Adrenal gland (tissue), 12 donors: ENCODE data around the gene ADCY2. TPM values are rescaled to one million over a fixed set of nuclear protein-coding genes. Genes with fewer than 3 reads are reported as not detected.

ENCODE experiments used
- DNase-seq, 7 donors: peaks; one replicate each; pipeline ENCODE4 v3.0.0-alpha.2; 2019 to 2020
- H3K27ac ChIP-seq, 5 donors: fragments of 200-600 bp; sonication (generic) in 4 of 5; 1 replicate in 3 of 5; 2 replicates in 2 of 5; pipeline versions ENCODE4 v1.5.1 to v1.8.0; 2016 to 2020; ENCODE audit warnings: mild to moderate bottlenecking in 1 of 5
- H3K27me3 ChIP-seq: fragments of 200-600 bp; 2 replicates; pipeline ENCODE4 v1.8.0; 2021
- H3K36me3 ChIP-seq, 2 donors: fragments of 200-600 bp; replicated peaks in 1 of 2; 1 replicate in 1 of 2; 2 replicates in 1 of 2; pipeline versions ENCODE4 v1.5.1 to v1.8.0; 2018 to 2022
- H3K4me1 ChIP-seq, 2 donors: fragments of 200-600 bp; replicated peaks in 1 of 2; 1 replicate in 1 of 2; 2 replicates in 1 of 2; pipeline versions ENCODE4 v1.5.1 to v1.8.0; 2018 to 2021
- H3K4me3 ChIP-seq, 4 donors: fragments of 200-600 bp; sonication (generic) in 3 of 4; one replicate each; pipeline ENCODE4 v1.5.1; 2016 to 2018
- H3K9me3 ChIP-seq, 3 donors: fragments of 200-600 bp; sonication (generic) in 1 of 3; replicated peaks in 1 of 3; 1 replicate in 2 of 3; 2 replicates in 1 of 3; pipeline versions ENCODE4 v1.5.1 to v1.8.0; 2016 to 2021
- POLR2A ChIP-seq, 2 donors: fragments of 450-650 bp; IDR thresholded peaks; one replicate each; pipeline ENCODE4 v1.6.1; 2017; ENCODE audit warnings: antibody characterized with exemption in 2 of 2, mild to moderate bottlenecking in 2 of 2, moderate library complexity in 1 of 2
- WGBS, 4 donors: extraction: QIAGEN DNeasy Blood & Tissue Kit in 2 of 4; methylation state at CpG; one replicate each; pipeline versions ENCODE4 v1.1.5 to v1.1.7; 2013 to 2017; 5-methylcytosine and 5-hydroxymethylcytosine counted together
- intact Hi-C, 2 donors: fragments of 100-400 bp; cut with DNase I; formaldehyde crosslinking; loops; one replicate each; pipeline versions ENCODE4 v1.14.1 to v1.15.0; 2022 to 2023
- polyA plus RNA-seq, 3 donors: library from polyadenylated mRNA; stranded (reverse); fragments of 200-250 nt in 2 of 3; fragments of 350-450 nt in 1 of 3; fragmentation: Illumina TruSeq in 1 of 3; extraction: RNeasy Lipid Tissue Mini Kit (QIAGEN cat#74804) in 1 of 3; gene quantifications; one replicate each; pipeline ENCODE4 v1.2.3, GENCODE V29; 2013 to 2014
- total RNA-seq, 9 donors: library from RNA; depleted of rRNA in 4 of 9; stranded (reverse); fragments of >200 nt in 4 of 9; fragments of 120-200 nt in 1 of 9; fragmentation: NEBNext Ultra II Directional in 1 of 9; extraction: Animal tissue kit (Norgen Biotek cat#: 25700) in 1 of 9; gene quantifications; one replicate each; pipeline versions ENCODE4 v1.1.0 to v1.2.4, GENCODE V29; 2013 to 2023
- TF ChIP-seq, protein P1 (sequence below), 6 experiments: fragments of 450-650 bp in 4 of 6; fragments of 200-600 bp in 2 of 6; sonication (generic) in 1 of 6; IDR thresholded peaks; 1 replicate in 5 of 6; 2 replicates in 1 of 6; pipeline versions ENCODE4 v1.5.1 to v1.8.0; 2016 to 2021; ENCODE audit warnings: antibody characterized with exemption in 6 of 6, mild to moderate bottlenecking in 2 of 6, moderate library complexity in 1 of 6
- donor health status: healthy with polysubstance abuse.
- donor health status: Bipolar disorder and iron deficiency.
- donor health status: DM: yes; HTN: yes; CAD: no.
- donor health status: DM: no; HTN: no; CAD: no.
- donor health status: DM: no; HTN: no; CAD: no.
- donor health status: DM: yes; HTN: yes; CAD: no.

Gene ADCY2
- total and polyA plus RNA-seq, 12 donors = 0.85 to 6.6 (median 2.3) TPM

- H3K27me3 ChIP-seq = no peaks in the 10 kb centered on the region
- peak; percentile 60 to 91 (median 78) for DNase-seq
- TF ChIP-seq, protein P1, sequence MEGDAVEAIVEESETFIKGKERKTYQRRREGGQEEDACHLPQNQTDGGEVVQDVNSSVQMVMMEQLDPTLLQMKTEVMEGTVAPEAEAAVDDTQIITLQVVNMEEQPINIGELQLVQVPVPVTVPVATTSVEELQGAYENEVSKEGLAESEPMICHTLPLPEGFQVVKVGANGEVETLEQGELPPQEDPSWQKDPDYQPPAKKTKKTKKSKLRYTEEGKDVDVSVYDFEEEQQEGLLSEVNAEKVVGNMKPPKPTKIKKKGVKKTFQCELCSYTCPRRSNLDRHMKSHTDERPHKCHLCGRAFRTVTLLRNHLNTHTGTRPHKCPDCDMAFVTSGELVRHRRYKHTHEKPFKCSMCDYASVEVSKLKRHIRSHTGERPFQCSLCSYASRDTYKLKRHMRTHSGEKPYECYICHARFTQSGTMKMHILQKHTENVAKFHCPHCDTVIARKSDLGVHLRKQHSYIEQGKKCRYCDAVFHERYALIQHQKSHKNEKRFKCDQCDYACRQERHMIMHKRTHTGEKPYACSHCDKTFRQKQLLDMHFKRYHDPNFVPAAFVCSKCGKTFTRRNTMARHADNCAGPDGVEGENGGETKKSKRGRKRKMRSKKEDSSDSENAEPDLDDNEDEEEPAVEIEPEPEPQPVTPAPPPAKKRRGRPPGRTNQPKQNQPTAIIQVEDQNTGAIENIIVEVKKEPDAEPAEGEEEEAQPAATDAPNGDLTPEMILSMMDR (IDR thresholded peaks at IDR 0.05) = peak; percentile 72 to 93 (median 76)
- TF ChIP-seq POLR2A (IDR thresholded peaks at IDR 0.05) = no peak
- H3K9me3 ChIP-seq = no peaks in the 10 kb centered on the region
- H3K27ac ChIP-seq = no peak overlapping the region
- H3K4me1 ChIP-seq = no peaks in the 10 kb centered on the region
- no peaks in the 10 kb centered on the region for H3K36me3 ChIP-seq
- no peak overlapping the region for H3K4me3 ChIP-seq
- intact Hi-C loops = loop anchor here in 1 of 2 donors (5.0 kb wide), 1 partner anchor 979 kb away; no protein-coding TSS in a partner anchor
- 12 to 26% (median 20%) methylated on average over 9 to 11 of the region's 11 CpGs for WGBS, 4 donors
Observed at GRCh38 chr5:7745882-7746610, 350.1 kb downstream of the ADCY2 start.

- Histone ChIP-seq H3K9me3 (no peaks in the 10 kb centered on the region), H3K4me3 (no peak overlapping the region), H3K27ac (no peak overlapping the region), H3K27me3 (no peaks in the 10 kb centered on the region), H3K36me3 (no peaks in the 10 kb centered on the region), H3K4me1 (no peaks in the 10 kb centered on the region)
- no peak for TF ChIP-seq POLR2A (IDR thresholded peaks at IDR 0.05)
- TF ChIP-seq, protein P1 (IDR thresholded peaks at IDR 0.05) = no peak
- WGBS, 4 donors = 74 to 94% (median 88%) methylated on average over 6 of the region's 6 CpGs
- intact Hi-C loops = loop anchor here in 1 of 2 donors (5.0 kb wide), 1 partner anchor 980 kb away; no protein-coding TSS in a partner anchor
- DNase-seq = no peak
Observed at GRCh38 chr5:7747728-7748127, 351.8 kb downstream of the ADCY2 start.

DNA sequence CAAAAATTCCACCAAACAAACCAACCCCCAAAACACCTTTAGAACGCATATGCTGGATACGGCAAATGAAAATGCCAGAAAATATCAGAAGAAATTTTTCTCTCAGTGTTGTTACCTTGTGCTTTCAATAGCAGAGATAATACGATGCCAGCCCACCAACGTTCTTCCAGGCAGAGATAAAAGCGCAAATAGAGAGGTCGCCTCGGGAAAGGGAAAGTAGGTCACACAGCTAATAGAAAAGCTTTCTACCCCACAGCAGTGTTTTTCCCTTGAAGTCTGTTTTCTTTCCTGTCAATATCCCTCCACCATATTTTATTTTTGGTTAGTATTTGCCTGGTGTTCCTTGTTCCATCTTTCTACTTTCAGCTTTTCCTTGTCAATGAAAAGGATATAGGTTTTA, 353.7 kb downstream of the ADCY2 start:
- DNase-seq = no peak
- Histone ChIP-seq H3K36me3 (no peaks in the 10 kb centered on the region), H3K27me3 (no peaks in the 10 kb centered on the region), H3K27ac (no peak overlapping the region), H3K9me3 (no peaks in the 10 kb centered on the region), H3K4me3 (no peak overlapping the region), H3K4me1 (no peaks in the 10 kb centered on the region)
- intact Hi-C loops = loop anchor here in 1 of 2 donors (5.0 kb wide), 1 partner anchor 982 kb away; no protein-coding TSS in a partner anchor
- TF ChIP-seq, protein P1 (IDR thresholded peaks at IDR 0.05) = no peak
- TF ChIP-seq POLR2A (IDR thresholded peaks at IDR 0.05) = no peak
- WGBS, 4 donors = 40 to 55% (median 48%) methylated on average over 7 of the region's 7 CpGs

DNA sequence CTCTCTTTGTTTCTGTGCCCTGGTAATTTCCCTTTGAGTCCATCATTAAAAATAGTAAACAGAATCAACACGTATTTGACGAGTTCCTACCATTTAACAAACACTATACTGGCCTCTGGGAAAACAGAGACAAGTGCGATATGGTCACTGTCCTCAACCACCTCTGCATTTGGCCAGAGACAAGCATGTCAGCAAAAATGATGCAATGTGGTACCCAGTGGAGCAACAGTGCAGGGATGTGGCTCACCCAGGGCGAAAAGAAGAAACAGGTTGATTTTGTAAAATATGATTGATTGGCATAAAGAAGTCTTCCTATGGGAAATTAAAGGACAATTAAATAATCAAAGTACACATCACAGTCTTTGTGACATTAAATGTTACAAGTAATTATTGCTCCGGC, 355.9 kb downstream of the ADCY2 start:
- TF ChIP-seq POLR2A (IDR thresholded peaks at IDR 0.05) = no peak
- Histone ChIP-seq H3K27me3 (no peaks in the 10 kb centered on the region), H3K36me3 (no peaks in the 10 kb centered on the region), H3K4me3 (no peak overlapping the region), H3K27ac (no peak overlapping the region), H3K9me3 (no peaks in the 10 kb centered on the region), H3K4me1 (no peaks in the 10 kb centered on the region)
- intact Hi-C loops = no loop called here
- 70 to 87% (median 83%) methylated on average over 5 of the region's 5 CpGs for WGBS, 4 donors
- no peak for DNase-seq

DNA sequence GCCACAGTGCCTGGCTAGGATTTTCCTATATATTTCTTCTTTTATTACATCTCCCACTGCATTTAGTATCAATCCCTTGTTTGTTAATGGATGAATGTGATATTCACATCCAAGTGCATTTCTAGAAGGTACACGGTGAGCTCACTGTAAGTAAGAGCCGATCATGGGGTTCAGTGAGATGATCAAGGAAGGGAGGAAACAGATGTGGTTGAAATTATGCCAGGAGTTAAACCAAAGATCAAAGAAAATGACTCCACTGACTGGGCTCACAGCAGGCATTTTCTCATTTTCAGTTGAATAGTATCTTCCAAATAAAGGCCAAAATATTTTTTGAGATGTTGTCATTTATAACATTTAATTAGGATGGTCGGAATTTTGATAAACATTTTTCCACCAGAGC, 357.2 kb downstream of the ADCY2 start:
- no peak overlapping the region for H3K4me3 ChIP-seq
- TF ChIP-seq, protein P1 (IDR thresholded peaks at IDR 0.05) = no peak
- TF ChIP-seq POLR2A (IDR thresholded peaks at IDR 0.05) = no peak
- H3K4me1 ChIP-seq = no peaks in the 10 kb centered on the region
- 45 to 61% (median 52%) methylated on average over 3 of the region's 3 CpGs for WGBS, 4 donors
- intact Hi-C loops = no loop called here
- H3K27me3 ChIP-seq = no peaks in the 10 kb centered on the region
- no peaks in the 10 kb centered on the region for H3K36me3 ChIP-seq
- H3K27ac ChIP-seq = no peak overlapping the region
- no peaks in the 10 kb centered on the region for H3K9me3 ChIP-seq
- no peak for DNase-seq
